ENCODE data around the gene TRPM7. TPM values are rescaled to one million over a fixed set of nuclear protein-coding genes. Genes with fewer than 3 reads are reported as not detected.

TRPM7 gene
- polyA plus RNA-seq, 1 experiment = 31.2 TPM

- CTCF ChIA-PET = no interaction called here
- TF ChIP-seq CTCF (IDR thresholded peaks at IDR 0.05; ENCODE audit: low read depth, low read length) = no peak
- no peaks in the 10 kb centered on the region for H3K9me3 ChIP-seq (ENCODE audit: control insufficient read depth, insufficient read depth, low read length)
Observed at GRCh38 chr15:50556642-50557371, 129.8 kb downstream of the TRPM7 start.

GRCh38 chr15:50552238-50552637, 134.4 kb downstream of the TRPM7 start:
- Histone ChIP-seq H3K4me3 (ENCODE audit: low read depth, low read length) (no peak overlapping the region), H3K27me3 (ENCODE audit: control insufficient read depth, insufficient read depth, low read length) (no peaks in the 10 kb centered on the region), H3K27ac (ENCODE audit: low read depth, low read length) (no peak overlapping the region), H3K9me3 (ENCODE audit: control insufficient read depth, insufficient read depth, low read length) (no peaks in the 10 kb centered on the region)
- POLR2A ChIA-PET = no interaction called here
- CTCF ChIA-PET = no interaction called here
- DNase-seq (ENCODE audit: low read depth, low spot score) = no peak
- no peak for TF ChIP-seq CTCF (IDR thresholded peaks at IDR 0.05; ENCODE audit: low read depth, low read length)

More at GRCh38 chr15:50556642-50557371, 129.8 kb downstream of the TRPM7 start:
- no peak for DNase-seq (ENCODE audit: low read depth, low spot score)
- Histone ChIP-seq H3K27ac (ENCODE audit: low read depth, low read length) (no peak overlapping the region), H3K4me3 (ENCODE audit: low read depth, low read length) (no peak overlapping the region), H3K27me3 (ENCODE audit: control insufficient read depth, insufficient read depth, low read length) (no peaks in the 10 kb centered on the region)
- POLR2A ChIA-PET = interaction anchor here (0.6 kb wide), 1 partner anchor 83 kb away, joined by 3 read pairs; no protein-coding TSS in a partner anchor

GRCh38 chr15:50549326-50549725, 137.3 kb downstream of the TRPM7 start:
- Histone ChIP-seq H3K9me3 (ENCODE audit: control insufficient read depth, insufficient read depth, low read length) (no peaks in the 10 kb centered on the region), H3K4me3 (ENCODE audit: low read depth, low read length) (no peak overlapping the region), H3K27ac (ENCODE audit: low read depth, low read length) (no peak overlapping the region), H3K27me3 (ENCODE audit: control insufficient read depth, insufficient read depth, low read length) (no peaks in the 10 kb centered on the region)
- no peak for DNase-seq (ENCODE audit: low read depth, low spot score)
- no peak for TF ChIP-seq CTCF (IDR thresholded peaks at IDR 0.05; ENCODE audit: low read depth, low read length)
- POLR2A ChIA-PET = no interaction called here
- CTCF ChIA-PET = no interaction called here

GRCh38 chr15:50546566-50546965, 140.0 kb downstream of the TRPM7 start, which contains the start of gene USP50:
Gene USP50 (minus strand): TSS chr15:50546666. CDS start chr15:50546525, 141 bp downstream.
- Histone ChIP-seq H3K9me3 (ENCODE audit: control insufficient read depth, insufficient read depth, low read length) (no peaks in the 10 kb centered on the region), H3K27ac (ENCODE audit: low read depth, low read length) (no peak within 1 kb of the TSS), H3K4me3 (ENCODE audit: low read depth, low read length) (no peak within 1 kb of the TSS), H3K27me3 (ENCODE audit: control insufficient read depth, insufficient read depth, low read length) (no peaks in the 10 kb centered on the region)
- TF ChIP-seq CTCF (IDR thresholded peaks at IDR 0.05; ENCODE audit: low read depth, low read length) = no peak
- POLR2A ChIA-PET = no interaction called here
- CTCF ChIA-PET = interaction anchor here (0.6 to 0.7 kb wide), 2 partner anchors 11 to 361 kb away, joined by 3 to 8 read pairs; no protein-coding TSS in a partner anchor
- DNase-seq (ENCODE audit: low read depth, low spot score) = no peak

- Histone ChIP-seq H3K4me3 (ENCODE audit: low read depth, low read length) (no peak overlapping the region), H3K27me3 (ENCODE audit: control insufficient read depth, insufficient read depth, low read length) (no peaks in the 10 kb centered on the region), H3K27ac (ENCODE audit: low read depth, low read length) (no peak overlapping the region), H3K9me3 (ENCODE audit: control insufficient read depth, insufficient read depth, low read length) (no peaks in the 10 kb centered on the region)
- CTCF ChIA-PET = interaction anchor here (1.7 kb wide), 1 partner anchor 333 kb away, joined by 4 read pairs; no protein-coding TSS in a partner anchor
- no peak for DNase-seq (ENCODE audit: low read depth, low spot score)
- no peak for TF ChIP-seq CTCF (IDR thresholded peaks at IDR 0.05; ENCODE audit: low read depth, low read length)
- POLR2A ChIA-PET = no interaction called here
Observed at GRCh38 chr15:50544368-50544767, 142.2 kb downstream of the TRPM7 start.
